ENCODE measurements around the gene BMP8A. TPM values are rescaled to one million over a fixed set of nuclear protein-coding genes. Genes with fewer than 3 reads are reported as not detected.

BMP8A gene
- polyA plus RNA-seq, 2 of the 4 experiments (the other 2 are of a cell fraction), result 0.13 TPM; not detected in 1

GRCh38 chr1:39561279-39561678 is 69.8 kb downstream of the BMP8A start:
- Histone ChIP-seq H3K27ac (no peak overlapping the region), H3K4me1 (peaks cover 5% of the 10 kb centered on the region; the same call in 2 of the 3 replicates), H3K4me3 (no peak overlapping the region), H3K4me2 (no peak overlapping the region), H3K9me3 (no peaks in the 10 kb centered on the region)
- FAIRE-seq (no peak), DNase-seq (ENCODE audit: low read depth in 1 of 2, low spot score in 1 of 2) (no peak), ATAC-seq (no peak)
- ChIA-PET CTCF (interaction anchor here (1.6 to 1.8 kb wide), 2 partner anchors 14 to 97 kb away, joined by 3 to 4 read pairs; no protein-coding TSS in a partner anchor), POLR2A (interaction anchor here (1.3 kb wide), 1 partner anchor 16 kb away, joined by 4 read pairs; the partner anchor contains the start of gene PABPC4)
- TF ChIP-seq JUNB (IDR thresholded peaks at IDR 0.05), result no peak
- no peak for TF ChIP-seq KDM1A (IDR thresholded peaks at IDR 0.05; ENCODE audit: low read depth)
- TF ChIP-seq HDAC2 (IDR thresholded peaks at IDR 0.05), result no peak
- no peak for TF ChIP-seq POLR2AphosphoS2 (conservative IDR thresholded peaks at IDR 0.05; ENCODE audit: low read length)
- TF ChIP-seq ATOH8 (CRISPR knock-in tag; IDR thresholded peaks at IDR 0.05; ENCODE audit: low read depth), result no peak
- TF ChIP-seq, protein P1, sequence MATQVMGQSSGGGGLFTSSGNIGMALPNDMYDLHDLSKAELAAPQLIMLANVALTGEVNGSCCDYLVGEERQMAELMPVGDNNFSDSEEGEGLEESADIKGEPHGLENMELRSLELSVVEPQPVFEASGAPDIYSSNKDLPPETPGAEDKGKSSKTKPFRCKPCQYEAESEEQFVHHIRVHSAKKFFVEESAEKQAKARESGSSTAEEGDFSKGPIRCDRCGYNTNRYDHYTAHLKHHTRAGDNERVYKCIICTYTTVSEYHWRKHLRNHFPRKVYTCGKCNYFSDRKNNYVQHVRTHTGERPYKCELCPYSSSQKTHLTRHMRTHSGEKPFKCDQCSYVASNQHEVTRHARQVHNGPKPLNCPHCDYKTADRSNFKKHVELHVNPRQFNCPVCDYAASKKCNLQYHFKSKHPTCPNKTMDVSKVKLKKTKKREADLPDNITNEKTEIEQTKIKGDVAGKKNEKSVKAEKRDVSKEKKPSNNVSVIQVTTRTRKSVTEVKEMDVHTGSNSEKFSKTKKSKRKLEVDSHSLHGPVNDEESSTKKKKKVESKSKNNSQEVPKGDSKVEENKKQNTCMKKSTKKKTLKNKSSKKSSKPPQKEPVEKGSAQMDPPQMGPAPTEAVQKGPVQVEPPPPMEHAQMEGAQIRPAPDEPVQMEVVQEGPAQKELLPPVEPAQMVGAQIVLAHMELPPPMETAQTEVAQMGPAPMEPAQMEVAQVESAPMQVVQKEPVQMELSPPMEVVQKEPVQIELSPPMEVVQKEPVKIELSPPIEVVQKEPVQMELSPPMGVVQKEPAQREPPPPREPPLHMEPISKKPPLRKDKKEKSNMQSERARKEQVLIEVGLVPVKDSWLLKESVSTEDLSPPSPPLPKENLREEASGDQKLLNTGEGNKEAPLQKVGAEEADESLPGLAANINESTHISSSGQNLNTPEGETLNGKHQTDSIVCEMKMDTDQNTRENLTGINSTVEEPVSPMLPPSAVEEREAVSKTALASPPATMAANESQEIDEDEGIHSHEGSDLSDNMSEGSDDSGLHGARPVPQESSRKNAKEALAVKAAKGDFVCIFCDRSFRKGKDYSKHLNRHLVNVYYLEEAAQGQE (IDR thresholded peaks at IDR 0.05), result no peak
- TF ChIP-seq HES2 (IDR thresholded peaks at IDR 0.05), result no peak
- no peak for TF ChIP-seq MYC (IDR thresholded peaks at IDR 0.05; ENCODE audit: borderline replicate concordance, low read length)
- TF ChIP-seq, protein P2, sequence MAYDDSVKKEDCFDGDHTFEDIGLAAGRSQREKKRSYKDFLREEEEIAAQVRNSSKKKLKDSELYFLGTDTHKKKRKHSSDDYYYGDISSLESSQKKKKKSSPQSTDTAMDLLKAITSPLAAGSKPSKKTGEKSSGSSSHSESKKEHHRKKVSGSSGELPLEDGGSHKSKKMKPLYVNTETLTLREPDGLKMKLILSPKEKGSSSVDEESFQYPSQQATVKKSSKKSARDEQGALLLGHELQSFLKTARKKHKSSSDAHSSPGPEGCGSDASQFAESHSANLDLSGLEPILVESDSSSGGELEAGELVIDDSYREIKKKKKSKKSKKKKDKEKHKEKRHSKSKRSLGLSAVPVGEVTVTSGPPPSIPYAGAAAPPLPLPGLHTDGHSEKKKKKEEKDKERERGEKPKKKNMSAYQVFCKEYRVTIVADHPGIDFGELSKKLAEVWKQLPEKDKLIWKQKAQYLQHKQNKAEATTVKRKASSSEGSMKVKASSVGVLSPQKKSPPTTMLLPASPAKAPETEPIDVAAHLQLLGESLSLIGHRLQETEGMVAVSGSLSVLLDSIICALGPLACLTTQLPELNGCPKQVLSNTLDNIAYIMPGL (CRISPR knock-in tag; IDR thresholded peaks at IDR 0.05; ENCODE audit: borderline replicate concordance), result no peak
- TF ChIP-seq, protein P3, sequence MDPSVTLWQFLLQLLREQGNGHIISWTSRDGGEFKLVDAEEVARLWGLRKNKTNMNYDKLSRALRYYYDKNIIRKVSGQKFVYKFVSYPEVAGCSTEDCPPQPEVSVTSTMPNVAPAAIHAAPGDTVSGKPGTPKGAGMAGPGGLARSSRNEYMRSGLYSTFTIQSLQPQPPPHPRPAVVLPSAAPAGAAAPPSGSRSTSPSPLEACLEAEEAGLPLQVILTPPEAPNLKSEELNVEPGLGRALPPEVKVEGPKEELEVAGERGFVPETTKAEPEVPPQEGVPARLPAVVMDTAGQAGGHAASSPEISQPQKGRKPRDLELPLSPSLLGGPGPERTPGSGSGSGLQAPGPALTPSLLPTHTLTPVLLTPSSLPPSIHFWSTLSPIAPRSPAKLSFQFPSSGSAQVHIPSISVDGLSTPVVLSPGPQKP (IDR thresholded peaks at IDR 0.05; ENCODE audit: low read depth, low read length), result no peak
- TF ChIP-seq, protein P4, sequence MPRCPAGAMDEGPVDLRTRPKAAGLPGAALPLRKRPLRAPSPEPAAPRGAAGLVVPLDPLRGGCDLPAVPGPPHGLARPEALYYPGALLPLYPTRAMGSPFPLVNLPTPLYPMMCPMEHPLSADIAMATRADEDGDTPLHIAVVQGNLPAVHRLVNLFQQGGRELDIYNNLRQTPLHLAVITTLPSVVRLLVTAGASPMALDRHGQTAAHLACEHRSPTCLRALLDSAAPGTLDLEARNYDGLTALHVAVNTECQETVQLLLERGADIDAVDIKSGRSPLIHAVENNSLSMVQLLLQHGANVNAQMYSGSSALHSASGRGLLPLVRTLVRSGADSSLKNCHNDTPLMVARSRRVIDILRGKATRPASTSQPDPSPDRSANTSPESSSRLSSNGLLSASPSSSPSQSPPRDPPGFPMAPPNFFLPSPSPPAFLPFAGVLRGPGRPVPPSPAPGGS (IDR thresholded peaks at IDR 0.05), result no peak
- TF ChIP-seq SREBF2 (IDR thresholded peaks at IDR 0.05), result no peak
- TF ChIP-seq ZSCAN20 (CRISPR knock-in tag; IDR thresholded peaks at IDR 0.05), result no peak
- TF ChIP-seq TFCP2L1 (CRISPR knock-in tag; IDR thresholded peaks at IDR 0.05), result no peak
- TF ChIP-seq ZFP36 (IDR thresholded peaks at IDR 0.05; ENCODE audit: borderline replicate concordance, partially characterized antibody), result no peak
- TF ChIP-seq POLR2A (IDR thresholded peaks at IDR 0.05; ENCODE audit: low read length), result no peak
- 87% methylated on average over 1 of the region's 1 CpG for WGBS (ENCODE audit: missing lambda C conversion rate)

DNA sequence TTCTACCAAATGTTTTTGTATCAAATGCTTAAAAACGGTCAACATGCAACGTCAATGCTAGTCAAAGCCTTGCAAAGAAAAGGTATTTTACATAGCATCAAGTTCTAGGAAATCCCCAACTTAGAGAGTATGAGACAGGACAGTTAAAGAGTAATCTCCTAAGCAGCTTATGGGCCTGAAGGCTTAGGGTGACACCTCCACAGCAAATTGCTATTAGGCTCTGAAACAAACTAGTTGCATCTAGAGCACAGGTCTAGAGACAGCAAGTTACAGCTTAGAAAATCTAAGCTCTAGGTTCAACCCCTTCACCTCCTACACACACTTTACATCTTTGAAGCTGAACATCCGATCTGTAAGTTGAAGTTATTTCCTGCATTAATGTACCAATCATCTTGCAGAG is 71.5 kb downstream of the BMP8A start:
- no peak overlapping the region for H3K4me3 ChIP-seq
- CTCF ChIA-PET, result interaction anchor here (0.6 to 1.5 kb wide), 2 partner anchors 13 to 23 kb away, joined by 3 to 4 read pairs; no protein-coding TSS in a partner anchor
- no peak for FAIRE-seq
- H3K4me2 ChIP-seq, result no peak overlapping the region
- POLR2A ChIA-PET, result interaction anchor here (0.9 kb wide), 1 partner anchor 14 kb away, joined by 3 read pairs; the partner anchor contains the start of gene PABPC4
- H3K27ac ChIP-seq, result no peak overlapping the region
- ATAC-seq, result no peak
- H3K9me3 ChIP-seq, result no peaks in the 10 kb centered on the region
- H3K4me1 ChIP-seq, result peaks cover 12% of the 10 kb centered on the region; the same call in 2 of the 3 replicates
- DNase-seq (ENCODE audit: low read depth in 1 of 2, low spot score in 1 of 2), result no peak
- WGBS (ENCODE audit: missing lambda C conversion rate), result 92% methylated on average over 3 of the region's 3 CpGs
- TF ChIP-seq KDM1A (IDR thresholded peaks at IDR 0.05; ENCODE audit: low read depth) (no peak), EHF (CRISPR knock-in tag; IDR thresholded peaks at IDR 0.05) (no peak), JUNB (IDR thresholded peaks at IDR 0.05) (no peak), PHF8 (IDR thresholded peaks at IDR 0.05; ENCODE audit: borderline replicate concordance, low read depth) (no peak), RAD21 (conservative IDR thresholded peaks at IDR 0.05 in 1 of 2, IDR thresholded peaks at IDR 0.05 in 1 of 2) (no peak), CHD2 (IDR thresholded peaks at IDR 0.05; ENCODE audit: low read length, partially characterized antibody) (no peak), JUN (IDR thresholded peaks at IDR 0.05) (no peak), CHD4 (IDR thresholded peaks at IDR 0.05; ENCODE audit: borderline replicate concordance) (no peak)
- TF ChIP-seq, protein P5, sequence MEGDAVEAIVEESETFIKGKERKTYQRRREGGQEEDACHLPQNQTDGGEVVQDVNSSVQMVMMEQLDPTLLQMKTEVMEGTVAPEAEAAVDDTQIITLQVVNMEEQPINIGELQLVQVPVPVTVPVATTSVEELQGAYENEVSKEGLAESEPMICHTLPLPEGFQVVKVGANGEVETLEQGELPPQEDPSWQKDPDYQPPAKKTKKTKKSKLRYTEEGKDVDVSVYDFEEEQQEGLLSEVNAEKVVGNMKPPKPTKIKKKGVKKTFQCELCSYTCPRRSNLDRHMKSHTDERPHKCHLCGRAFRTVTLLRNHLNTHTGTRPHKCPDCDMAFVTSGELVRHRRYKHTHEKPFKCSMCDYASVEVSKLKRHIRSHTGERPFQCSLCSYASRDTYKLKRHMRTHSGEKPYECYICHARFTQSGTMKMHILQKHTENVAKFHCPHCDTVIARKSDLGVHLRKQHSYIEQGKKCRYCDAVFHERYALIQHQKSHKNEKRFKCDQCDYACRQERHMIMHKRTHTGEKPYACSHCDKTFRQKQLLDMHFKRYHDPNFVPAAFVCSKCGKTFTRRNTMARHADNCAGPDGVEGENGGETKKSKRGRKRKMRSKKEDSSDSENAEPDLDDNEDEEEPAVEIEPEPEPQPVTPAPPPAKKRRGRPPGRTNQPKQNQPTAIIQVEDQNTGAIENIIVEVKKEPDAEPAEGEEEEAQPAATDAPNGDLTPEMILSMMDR (IDR thresholded peaks at IDR 0.05), result no peak
- TF ChIP-seq, protein P3 (IDR thresholded peaks at IDR 0.05; ENCODE audit: low read depth, low read length), result no peak
